ENCODE data around the gene IRF2BPL. TPM values are rescaled to one million over a fixed set of nuclear protein-coding genes. Genes with fewer than 3 reads are reported as not detected.

IRF2BPL gene
- 39.9 and 43.0 TPM in 2 replicates for total RNA-seq

GRCh38 chr14:77028384-77029231 is at the start of gene IRF2BPL:
IRF2BPL (minus strand) TSS chr14:77028708; CDS start chr14:77027792, 916 bp downstream.

Other genes starting within 250 kb of the IRF2BPL start
- 10.7 and 13.3 TPM in 2 replicates for gene ANGEL1, start 215.8 kb downstream of the IRF2BPL start, total RNA-seq
- not detected in 2 replicates for gene LRRC74A, start 202.3 kb downstream of the IRF2BPL start, total RNA-seq
- gene CIPC, start 69.5 kb upstream of the IRF2BPL start, total RNA-seq: 9.4 and 12.6 TPM in 2 replicates
- gene ZDHHC22, start 113.1 kb upstream of the IRF2BPL start, total RNA-seq: not detected in 2 replicates
- 1.5 TPM in 1 of 2 replicates, not detected in the other for gene TMEM63C, start 153.1 kb upstream of the IRF2BPL start, total RNA-seq
- gene NGB, start 242.5 kb upstream of the IRF2BPL start, total RNA-seq: not detected in 2 replicates

Data from cardiac atrium fibroblast (primary cell).